HCT116 (cell line): Measurements from ENCODE around the gene CDYL2. TPM values are rescaled to one million over a fixed set of nuclear protein-coding genes. Genes with fewer than 3 reads are reported as not detected.

ENCODE experiments used
- ATAC-seq: fragments of 200-7000 bp; cut with Tn5 transposase; 2 replicates; pipeline ENCODE4 v1.9.1; 2020; ENCODE audit warnings: mild to moderate bottlenecking, moderate library complexity
- BruUV-seq: library from RNA; stranded (reverse); fragments of 400-500 nt; replicated peaks from 2 replicates; lab custom pipeline; 2021; lab: Mats Ljungman, UMichigan
- CTCF ChIA-PET: fragments of 300-600 bp; sonication (Branson Sonifier 250); formaldehyde crosslinking; loops from one replicate; lab custom pipeline; 2021; ENCODE audit warnings: antibody characterized with exemption; lab: Charles Lee
- POLR2A ChIA-PET: fragments of 300-600, 350-600 bp; sonication (Branson Sonifier 250); formaldehyde crosslinking; loops from one replicate; lab custom pipeline; 2021; ENCODE audit warnings: antibody characterized with exemption; lab: Charles Lee
- RAD21 ChIA-PET, 2 experiments: fragments of 300-600 bp; sonication (Branson Sonifier 250); formaldehyde crosslinking; loops; one replicate each; lab custom pipeline; 2023; ENCODE audit warnings: low total read pairs in 2 of 2; ENCODE audit not compliant: uncharacterized antibody in 2 of 2, unreplicated experiment in 2 of 2, low non-redundant PET in 1 of 2; lab: Charles Lee
- DNase-seq: peaks from one replicate; pipeline ENCODE4 v3.0.0-alpha.2; 2010; ENCODE audit warnings: low read depth, low spot score
- H2AFZ ChIP-seq: fragments of 200-600 bp; shearing (Covaris generic), sonication (generic); 2 replicates; pipeline ENCODE4 v1.6.1; 2017; ENCODE audit warnings: low read depth, mixed run types, mixed read lengths, antibody characterized with exemption, low read length; ENCODE audit not compliant: poor library complexity, severe bottlenecking
- H3K27ac ChIP-seq: 2 replicates; pipeline ENCODE4 v1.5.1; 2012; ENCODE audit warnings: low read depth, low read length
- H3K27me3 ChIP-seq: fragments of 200-600 bp; sonication (generic); 2 replicates; pipeline ENCODE4 v1.6.1; 2016; ENCODE audit warnings: mixed run types, low read length, mixed read lengths; ENCODE audit not compliant: insufficient read depth
- H3K36me3 ChIP-seq, 2 experiments: fragments of 200-500 bp in 1 of 2; fragments of 200-600 bp in 1 of 2; sonication (Bioruptor generic) in 1 of 2; sonication (generic) in 1 of 2; 2 replicates each; pipeline versions ENCODE4 v1.5.1 to v1.6.1; 2014 to 2016; ENCODE audit warnings: low read length in 2 of 2, inconsistent platforms in 1 of 2, mixed read lengths in 1 of 2, mixed run types in 1 of 2; ENCODE audit not compliant: insufficient read depth in 2 of 2, control insufficient read depth in 1 of 2
- H3K4me1 ChIP-seq, 2 experiments: fragments of 200-600 bp in 1 of 2; sonication (generic) in 1 of 2; 2 replicates each; pipeline versions ENCODE4 v1.5.1 to v1.6.1; 2012 to 2017; ENCODE audit warnings: low read length in 2 of 2, inconsistent platforms in 1 of 2, mild to moderate bottlenecking in 1 of 2, mixed read lengths in 1 of 2, mixed run types in 1 of 2, moderate library complexity in 1 of 2; ENCODE audit not compliant: insufficient read depth in 2 of 2, control insufficient read depth in 1 of 2
- H3K4me2 ChIP-seq: fragments of 200-600 bp; sonication (generic); 2 replicates; pipeline ENCODE4 v1.6.1; 2017; ENCODE audit warnings: mixed run types, low read length, mixed read lengths
- H3K4me3 ChIP-seq, 2 experiments: fragments of 200-600 bp in 1 of 2; sonication (generic) in 1 of 2; replicated peaks in 1 of 2; 2 replicates each; pipeline ENCODE4 v1.5.1; 2011 to 2016; ENCODE audit warnings: low read length in 2 of 2, control low read depth in 1 of 2, low read depth in 1 of 2, mild to moderate bottlenecking in 1 of 2, mixed read lengths in 1 of 2, mixed run types in 1 of 2
- H3K79me2 ChIP-seq: fragments of 200-600 bp; sonication (generic); 2 replicates; pipeline ENCODE4 v1.6.1; 2017; ENCODE audit warnings: mild to moderate bottlenecking, mixed run types, low read length, moderate library complexity, mixed read lengths; ENCODE audit not compliant: insufficient read depth
- H3K9ac ChIP-seq: fragments of 200-600 bp; sonication (generic); 2 replicates; pipeline ENCODE4 v1.6.1; 2016; ENCODE audit warnings: low read length, mixed read lengths
- H3K9me2 ChIP-seq: fragments of 200-600 bp; sonication (generic), shearing (Covaris generic); 2 replicates; pipeline ENCODE4 v1.6.1; 2017; ENCODE audit warnings: mixed run types, mild to moderate bottlenecking, moderate library complexity; ENCODE audit not compliant: insufficient read depth
- H3K9me3 ChIP-seq, 2 experiments: fragments of 200-500 bp in 1 of 2; fragments of 200-600 bp in 1 of 2; sonication (Bioruptor generic) in 1 of 2; sonication (generic) in 1 of 2; 2 replicates each; pipeline ENCODE4 v1.6.1; 2014 to 2017; ENCODE audit warnings: low read length in 2 of 2, mixed read lengths in 2 of 2, inconsistent platforms in 1 of 2, low read depth in 1 of 2, mild to moderate bottlenecking in 1 of 2, mixed run types in 1 of 2, moderate library complexity in 1 of 2; ENCODE audit not compliant: control insufficient read depth in 1 of 2, insufficient read depth in 1 of 2
- H4K20me1 ChIP-seq: fragments of 200-600 bp; sonication (generic), shearing (Covaris generic); 2 replicates; pipeline ENCODE4 v1.6.1; 2017; ENCODE audit warnings: mixed run types, mild to moderate bottlenecking, moderate library complexity; ENCODE audit not compliant: insufficient read depth
- CBX3 ChIP-seq: IDR thresholded peaks from 2 replicates; pipeline ENCODE4 v1.6.1; 2012; ENCODE audit warnings: low read depth
- EZH2 ChIP-seq: fragments of 200-600 bp; sonication (generic); IDR thresholded peaks from 2 replicates; pipeline ENCODE4 v1.6.1; 2017; ENCODE audit warnings: antibody characterized with exemption, mixed run types
- POLR2AphosphoS5 ChIP-seq: IDR thresholded peaks from 2 replicates; pipeline ENCODE4 v1.6.1; 2011; ENCODE audit warnings: mild to moderate bottlenecking, low read depth, low read length, moderate library complexity
- RAD21 ChIP-seq: IDR thresholded peaks from 2 replicates; pipeline ENCODE4 v1.6.1; 2012; ENCODE audit warnings: low read depth, mild to moderate bottlenecking
- intact Hi-C: fragments of 100-400 bp; cut with micrococcal nuclease; formaldehyde crosslinking; loops from 2 replicates; pipeline ENCODE4 v1.10.0; 2022
- total RNA-seq: library from RNA; stranded (reverse); gene quantifications from one replicate; pipeline ENCODE4 v1.2.1, GENCODE V29; 2021; ENCODE audit not compliant: unreplicated experiment
- TF ChIP-seq, protein P1 (sequence below): IDR thresholded peaks from 2 replicates; pipeline ENCODE4 v1.6.1; 2012; ENCODE audit warnings: low read depth
- TF ChIP-seq, protein P2 (sequence below): IDR thresholded peaks from 2 replicates; pipeline ENCODE4 v1.6.1; 2011; ENCODE audit warnings: mild to moderate bottlenecking, low read length, moderate library complexity; ENCODE audit not compliant: insufficient replicate concordance; ENCODE audit errors: extremely low read depth

Gene CDYL2
- total RNA-seq, 1 experiment from 2014 or later = 0.10 TPM

DNA sequence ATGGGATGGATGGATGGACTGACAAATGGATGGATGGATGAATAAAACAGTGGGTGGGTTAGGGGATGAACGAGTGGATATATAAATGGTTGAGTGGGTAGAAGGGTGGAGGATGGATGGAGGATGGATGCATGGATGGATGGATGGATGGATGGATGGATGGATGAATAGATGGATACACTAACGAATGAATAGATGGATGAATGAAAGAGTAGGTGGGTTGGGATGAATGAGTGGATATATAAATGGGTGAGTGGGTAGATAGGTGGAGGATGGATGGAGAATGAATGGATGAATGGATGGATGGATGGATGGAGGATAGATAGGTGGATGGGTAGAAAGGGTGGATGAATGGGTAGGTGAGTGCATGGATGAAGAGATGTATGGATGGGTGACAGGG, 62.1 kb downstream of the CDYL2 start:
- POLR2A ChIA-PET = no interaction called here
- Histone ChIP-seq H2AFZ (no peak overlapping the region), H3K79me2 (no peaks in the 10 kb centered on the region), H3K27me3 (no peaks in the 10 kb centered on the region), H4K20me1 (no peaks in the 10 kb centered on the region), H3K36me3 (no peaks in the 10 kb centered on the region), H3K4me3 (no peak overlapping the region), H3K27ac (no peak overlapping the region), H3K4me2 (no peak overlapping the region), H3K4me1 (no peaks in the 10 kb centered on the region), H3K9me2 (no peaks in the 10 kb centered on the region), H3K9me3 (no peaks in the 10 kb centered on the region; a peak in 1 of 4 replicates), H3K9ac (no peak overlapping the region)
- BruUV-seq = no TSS peak
- RAD21 ChIA-PET = no interaction called here
- intact Hi-C loops = no loop called here
- no peak for DNase-seq
- CTCF ChIA-PET = no interaction called here
- ATAC-seq = no peak
- TF ChIP-seq CBX3 (no peak), POLR2AphosphoS5 (no peak), RAD21 (no peak), EZH2 (no peak)
- TF ChIP-seq, protein P1, sequence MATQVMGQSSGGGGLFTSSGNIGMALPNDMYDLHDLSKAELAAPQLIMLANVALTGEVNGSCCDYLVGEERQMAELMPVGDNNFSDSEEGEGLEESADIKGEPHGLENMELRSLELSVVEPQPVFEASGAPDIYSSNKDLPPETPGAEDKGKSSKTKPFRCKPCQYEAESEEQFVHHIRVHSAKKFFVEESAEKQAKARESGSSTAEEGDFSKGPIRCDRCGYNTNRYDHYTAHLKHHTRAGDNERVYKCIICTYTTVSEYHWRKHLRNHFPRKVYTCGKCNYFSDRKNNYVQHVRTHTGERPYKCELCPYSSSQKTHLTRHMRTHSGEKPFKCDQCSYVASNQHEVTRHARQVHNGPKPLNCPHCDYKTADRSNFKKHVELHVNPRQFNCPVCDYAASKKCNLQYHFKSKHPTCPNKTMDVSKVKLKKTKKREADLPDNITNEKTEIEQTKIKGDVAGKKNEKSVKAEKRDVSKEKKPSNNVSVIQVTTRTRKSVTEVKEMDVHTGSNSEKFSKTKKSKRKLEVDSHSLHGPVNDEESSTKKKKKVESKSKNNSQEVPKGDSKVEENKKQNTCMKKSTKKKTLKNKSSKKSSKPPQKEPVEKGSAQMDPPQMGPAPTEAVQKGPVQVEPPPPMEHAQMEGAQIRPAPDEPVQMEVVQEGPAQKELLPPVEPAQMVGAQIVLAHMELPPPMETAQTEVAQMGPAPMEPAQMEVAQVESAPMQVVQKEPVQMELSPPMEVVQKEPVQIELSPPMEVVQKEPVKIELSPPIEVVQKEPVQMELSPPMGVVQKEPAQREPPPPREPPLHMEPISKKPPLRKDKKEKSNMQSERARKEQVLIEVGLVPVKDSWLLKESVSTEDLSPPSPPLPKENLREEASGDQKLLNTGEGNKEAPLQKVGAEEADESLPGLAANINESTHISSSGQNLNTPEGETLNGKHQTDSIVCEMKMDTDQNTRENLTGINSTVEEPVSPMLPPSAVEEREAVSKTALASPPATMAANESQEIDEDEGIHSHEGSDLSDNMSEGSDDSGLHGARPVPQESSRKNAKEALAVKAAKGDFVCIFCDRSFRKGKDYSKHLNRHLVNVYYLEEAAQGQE = no peak
- TF ChIP-seq, protein P2, sequence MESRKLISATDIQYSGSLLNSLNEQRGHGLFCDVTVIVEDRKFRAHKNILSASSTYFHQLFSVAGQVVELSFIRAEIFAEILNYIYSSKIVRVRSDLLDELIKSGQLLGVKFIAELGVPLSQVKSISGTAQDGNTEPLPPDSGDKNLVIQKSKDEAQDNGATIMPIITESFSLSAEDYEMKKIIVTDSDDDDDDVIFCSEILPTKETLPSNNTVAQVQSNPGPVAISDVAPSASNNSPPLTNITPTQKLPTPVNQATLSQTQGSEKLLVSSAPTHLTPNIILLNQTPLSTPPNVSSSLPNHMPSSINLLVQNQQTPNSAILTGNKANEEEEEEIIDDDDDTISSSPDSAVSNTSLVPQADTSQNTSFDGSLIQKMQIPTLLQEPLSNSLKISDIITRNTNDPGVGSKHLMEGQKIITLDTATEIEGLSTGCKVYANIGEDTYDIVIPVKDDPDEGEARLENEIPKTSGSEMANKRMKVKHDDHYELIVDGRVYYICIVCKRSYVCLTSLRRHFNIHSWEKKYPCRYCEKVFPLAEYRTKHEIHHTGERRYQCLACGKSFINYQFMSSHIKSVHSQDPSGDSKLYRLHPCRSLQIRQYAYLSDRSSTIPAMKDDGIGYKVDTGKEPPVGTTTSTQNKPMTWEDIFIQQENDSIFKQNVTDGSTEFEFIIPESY = no peak
